Cardiac muscle cell (in vitro differentiated cells and primary cell): ENCODE data around the gene SYT1. TPM values are rescaled to one million over a fixed set of nuclear protein-coding genes. Genes with fewer than 3 reads are reported as not detected.
A peak's percentile ranks its signal among the peaks of the same experiment; 100 is the strongest.

ENCODE experiments used
- DNase-seq, 2 donors: peaks; one replicate each; pipeline versions ENCODE4 v3.0.0 to v3.0.0-alpha.2; 2010 to 2017; ENCODE audit warnings: low read depth in 1 of 2, low spot score in 1 of 2
- H3K27ac ChIP-seq: fragments of 200-600 bp; sonication (generic); 2 replicates; pipeline ENCODE4 v1.5.1; 2016
- H3K27me3 ChIP-seq: fragments of 200-600 bp; sonication (generic); 2 replicates; pipeline ENCODE4 v1.6.0; 2016; ENCODE audit warnings: control low read depth
- H3K36me3 ChIP-seq: fragments of 200-600 bp; sonication (generic); 2 replicates; pipeline ENCODE4 v1.5.1; 2016; ENCODE audit warnings: control low read depth
- H3K4me1 ChIP-seq: fragments of 200-600 bp; sonication (generic); 2 replicates; pipeline ENCODE4 v1.8.1; 2017; ENCODE audit warnings: low read depth, mild to moderate bottlenecking, mixed run types
- H3K4me3 ChIP-seq: fragments of 200-600 bp; sonication (generic); 2 replicates; pipeline ENCODE4 v1.5.1; 2016; ENCODE audit warnings: mild to moderate bottlenecking
- H3K9me3 ChIP-seq: fragments of 200-600 bp; sonication (generic); 2 replicates; pipeline ENCODE4 v1.5.1; 2017; ENCODE audit warnings: low read depth, mild to moderate bottlenecking, control low read depth
- polyA plus RNA-seq: library from polyadenylated mRNA; unstranded; fragments of >200 nt; fragmentation: Nextera tagmentation; extraction: Ambion mirVana; gene quantifications from 2 replicates; pipeline ENCODE4 v1.2.1, GENCODE V29; 2016
- total RNA-seq: library from RNA; depleted of rRNA; stranded (reverse); fragments of >200 nt; gene quantifications from 2 replicates; pipeline ENCODE4 v1.2.3, GENCODE V29; 2016
- TF ChIP-seq, protein P1 (sequence below): IDR thresholded peaks from 2 replicates; pipeline ENCODE4 v1.5.1; 2012; ENCODE audit warnings: low read depth, mild to moderate bottlenecking, low read length

Gene SYT1
- total and polyA plus RNA-seq, 2 experiments from 2014 or later, result 0.50 to 0.66 TPM

DNA sequence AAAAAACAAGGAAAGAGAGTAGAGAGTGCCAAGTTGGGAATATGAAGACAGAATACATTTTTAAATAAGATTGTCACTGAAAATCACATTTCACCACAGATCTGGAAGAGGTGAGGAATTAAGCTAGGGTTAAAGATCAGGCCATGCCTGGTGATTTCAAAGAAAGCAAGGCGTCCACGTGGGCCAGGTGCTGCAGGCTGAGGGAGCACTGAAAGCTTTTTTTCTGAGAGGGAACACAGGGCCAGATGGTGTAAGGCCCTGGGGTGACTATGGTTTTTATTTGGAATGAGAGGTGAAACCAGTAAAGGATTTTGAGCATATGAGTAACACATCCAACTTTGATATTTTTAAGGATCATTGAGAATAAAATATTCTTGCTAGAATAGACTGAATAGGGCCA, 20.9 kb downstream of the SYT1 start:
- TF ChIP-seq, protein P1, sequence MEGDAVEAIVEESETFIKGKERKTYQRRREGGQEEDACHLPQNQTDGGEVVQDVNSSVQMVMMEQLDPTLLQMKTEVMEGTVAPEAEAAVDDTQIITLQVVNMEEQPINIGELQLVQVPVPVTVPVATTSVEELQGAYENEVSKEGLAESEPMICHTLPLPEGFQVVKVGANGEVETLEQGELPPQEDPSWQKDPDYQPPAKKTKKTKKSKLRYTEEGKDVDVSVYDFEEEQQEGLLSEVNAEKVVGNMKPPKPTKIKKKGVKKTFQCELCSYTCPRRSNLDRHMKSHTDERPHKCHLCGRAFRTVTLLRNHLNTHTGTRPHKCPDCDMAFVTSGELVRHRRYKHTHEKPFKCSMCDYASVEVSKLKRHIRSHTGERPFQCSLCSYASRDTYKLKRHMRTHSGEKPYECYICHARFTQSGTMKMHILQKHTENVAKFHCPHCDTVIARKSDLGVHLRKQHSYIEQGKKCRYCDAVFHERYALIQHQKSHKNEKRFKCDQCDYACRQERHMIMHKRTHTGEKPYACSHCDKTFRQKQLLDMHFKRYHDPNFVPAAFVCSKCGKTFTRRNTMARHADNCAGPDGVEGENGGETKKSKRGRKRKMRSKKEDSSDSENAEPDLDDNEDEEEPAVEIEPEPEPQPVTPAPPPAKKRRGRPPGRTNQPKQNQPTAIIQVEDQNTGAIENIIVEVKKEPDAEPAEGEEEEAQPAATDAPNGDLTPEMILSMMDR, result no peak
- no peak for DNase-seq
- peaks cover 6% of the 10 kb centered on the region for H3K4me1 ChIP-seq
- H3K4me3 ChIP-seq, result no peak overlapping the region
- H3K27me3 ChIP-seq, result peaks cover 42% of the 10 kb centered on the region
- no peaks in the 10 kb centered on the region for H3K9me3 ChIP-seq
- no peaks in the 10 kb centered on the region for H3K36me3 ChIP-seq
- H3K27ac ChIP-seq, result no peak overlapping the region

- H3K4me3 ChIP-seq, result no peak overlapping the region
- peak in 1 of 2 donors; percentile 84 for DNase-seq
- no peaks in the 10 kb centered on the region for H3K9me3 ChIP-seq
- H3K4me1 ChIP-seq, result peaks cover 14% of the 10 kb centered on the region
- no peaks in the 10 kb centered on the region for H3K36me3 ChIP-seq
- peaks cover 36% of the 10 kb centered on the region for H3K27me3 ChIP-seq
- TF ChIP-seq, protein P1, result no peak
- no peak overlapping the region for H3K27ac ChIP-seq
Observed at GRCh38 chr12:78886719-78887407, 22.3 kb downstream of the SYT1 start.

- DNase-seq, result no peak
- H3K4me3 ChIP-seq, result no peak overlapping the region
- peaks cover 36% of the 10 kb centered on the region for H3K27me3 ChIP-seq
- no peaks in the 10 kb centered on the region for H3K36me3 ChIP-seq
- H3K27ac ChIP-seq, result no peak overlapping the region
- no peaks in the 10 kb centered on the region for H3K9me3 ChIP-seq
- TF ChIP-seq, protein P1, result no peak
- peaks cover 14% of the 10 kb centered on the region for H3K4me1 ChIP-seq
Observed at GRCh38 chr12:78887444-78887843, 22.9 kb downstream of the SYT1 start.

DNA sequence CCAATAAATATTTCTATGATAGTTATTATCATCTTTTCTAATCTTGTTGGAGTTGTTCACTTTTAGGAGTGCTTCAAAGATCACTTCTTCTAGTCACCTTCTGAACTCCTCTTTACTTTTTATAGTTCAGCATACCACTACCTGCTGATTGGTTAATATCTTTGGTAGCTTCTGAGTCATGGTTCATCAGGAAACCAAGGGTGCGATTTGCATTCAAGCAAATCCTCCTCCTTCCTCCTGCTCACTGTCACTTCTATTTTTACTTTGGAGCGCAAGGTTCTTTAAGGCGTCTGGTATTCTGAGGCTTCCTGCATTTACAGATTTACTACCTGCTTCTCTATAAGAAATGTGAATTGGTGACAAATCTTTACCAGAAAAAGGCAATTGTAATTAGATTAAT, 24.0 kb downstream of the SYT1 start:
- H3K4me1 ChIP-seq, result peaks cover 14% of the 10 kb centered on the region
- no peak overlapping the region for H3K27ac ChIP-seq
- no peaks in the 10 kb centered on the region for H3K9me3 ChIP-seq
- no peak for DNase-seq
- TF ChIP-seq, protein P1, result no peak
- H3K36me3 ChIP-seq, result no peaks in the 10 kb centered on the region
- H3K27me3 ChIP-seq, result peaks cover 46% of the 10 kb centered on the region
- H3K4me3 ChIP-seq, result no peak overlapping the region

GRCh38 chr12:78891646-78892353, 27.2 kb downstream of the SYT1 start:
- Histone ChIP-seq H3K4me1 (peaks cover 14% of the 10 kb centered on the region), H3K27ac (no peak overlapping the region), H3K9me3 (no peaks in the 10 kb centered on the region), H3K4me3 (no peak overlapping the region), H3K36me3 (no peaks in the 10 kb centered on the region), H3K27me3 (peaks cover 44% of the 10 kb centered on the region)
- TF ChIP-seq, protein P1, result no peak
- DNase-seq, result peak in 1 of 2 donors; percentile 44
